Neural crest cell (in vitro differentiated cells): ENCODE data around the gene TIMP3. TPM values are rescaled to one million over a fixed set of nuclear protein-coding genes. Genes with fewer than 3 reads are reported as not detected.
"Not testable (repeated sequence)": the region's sequence is repeated elsewhere in the genome, so short reads cannot be mapped to it uniquely, and the experiment has no call there.

Experiments used
- DNase-seq: peaks from one replicate; pipeline ENCODE4 v3.0.0; 2021; ENCODE audit warnings: low read depth, mixed read lengths, low spot score
- H3K27ac Mint-ChIP-seq: one replicate; pipeline ENCODE4 v1.8.0; 2021; ENCODE audit warnings: mild to moderate bottlenecking, mixed read lengths; ENCODE audit not compliant: unreplicated experiment
- H3K27me3 Mint-ChIP-seq: 2 replicates; pipeline ENCODE4 v1.8.0; 2021; ENCODE audit warnings: low read depth, mild to moderate bottlenecking, mixed read lengths
- H3K36me3 Mint-ChIP-seq: 2 replicates; pipeline ENCODE4 v1.8.0; 2021; ENCODE audit warnings: low read depth, mild to moderate bottlenecking, mixed read lengths
- H3K4me1 Mint-ChIP-seq: 2 replicates; pipeline ENCODE4 v1.8.0; 2021; ENCODE audit warnings: mixed read lengths
- H3K4me3 Mint-ChIP-seq: one replicate; pipeline ENCODE4 v1.8.0; 2021; ENCODE audit warnings: mild to moderate bottlenecking, mixed read lengths
- H3K9me3 Mint-ChIP-seq: 2 replicates; pipeline ENCODE4 v1.8.0; 2021; ENCODE audit warnings: mixed read lengths
- long read RNA-seq: library from polyadenylated mRNA; unstranded; transcript quantifications from one replicate; pipeline ENCODE4 v2.0.0, GENCODE V29; 2020
- total RNA-seq: library from RNA; stranded (reverse); gene quantifications from 2 replicates; pipeline ENCODE4 v1.2.1, GENCODE V29; 2021
- TF ChIP-seq, protein P1 (sequence below): fragments of 200-600 bp; sonication (generic); conservative IDR thresholded peaks from 2 replicates; pipeline ENCODE4 v1.5.0; 2021; ENCODE audit warnings: antibody characterized with exemption, mild to moderate bottlenecking

TIMP3 gene
- 20.7 and 21.6 TPM in 2 replicates for total RNA-seq
- long read RNA-seq, partial matches to known transcripts = 0 of 11 reads
- long read RNA-seq, other reads (novel, unspliced or antisense) = 11 of 11 reads

DNA sequence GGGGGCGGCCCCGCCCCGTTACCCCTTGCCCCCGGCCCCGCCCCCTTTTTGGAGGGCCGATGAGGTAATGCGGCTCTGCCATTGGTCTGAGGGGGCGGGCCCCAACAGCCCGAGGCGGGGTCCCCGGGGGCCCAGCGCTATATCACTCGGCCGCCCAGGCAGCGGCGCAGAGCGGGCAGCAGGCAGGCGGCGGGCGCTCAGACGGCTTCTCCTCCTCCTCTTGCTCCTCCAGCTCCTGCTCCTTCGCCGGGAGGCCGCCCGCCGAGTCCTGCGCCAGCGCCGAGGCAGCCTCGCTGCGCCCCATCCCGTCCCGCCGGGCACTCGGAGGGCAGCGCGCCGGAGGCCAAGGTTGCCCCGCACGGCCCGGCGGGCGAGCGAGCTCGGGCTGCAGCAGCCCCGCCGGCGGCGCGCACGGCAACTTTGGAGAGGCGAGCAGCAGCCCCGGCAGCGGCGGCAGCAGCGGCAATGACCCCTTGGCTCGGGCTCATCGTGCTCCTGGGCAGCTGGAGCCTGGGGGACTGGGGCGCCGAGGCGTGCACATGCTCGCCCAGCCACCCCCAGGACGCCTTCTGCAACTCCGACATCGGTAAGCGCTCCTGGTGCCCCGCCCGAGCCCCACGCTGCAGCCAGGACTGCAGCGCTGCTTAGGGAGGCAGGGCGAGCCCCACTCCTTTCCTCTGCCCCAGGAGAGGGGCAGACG is at the start of gene TIMP3:
TIMP3 (plus strand) TSS at position 169 of the 700 bp plus-strand sequence; CDS start at position 466, 297 bp downstream.
- peak; percentile 67 for DNase-seq
- peaks cover 51% of the 10 kb centered on the region for H3K4me1 Mint-ChIP-seq
- no peaks in the 10 kb centered on the region for H3K9me3 Mint-ChIP-seq
- no peaks in the 10 kb centered on the region for H3K36me3 Mint-ChIP-seq
- H3K27ac Mint-ChIP-seq = no peak within 1 kb of the TSS
- peak within 1 kb of the TSS; percentile 94 for H3K4me3 Mint-ChIP-seq
- peaks cover 44% of the 10 kb centered on the region for H3K27me3 Mint-ChIP-seq
- TF ChIP-seq, protein P1, sequence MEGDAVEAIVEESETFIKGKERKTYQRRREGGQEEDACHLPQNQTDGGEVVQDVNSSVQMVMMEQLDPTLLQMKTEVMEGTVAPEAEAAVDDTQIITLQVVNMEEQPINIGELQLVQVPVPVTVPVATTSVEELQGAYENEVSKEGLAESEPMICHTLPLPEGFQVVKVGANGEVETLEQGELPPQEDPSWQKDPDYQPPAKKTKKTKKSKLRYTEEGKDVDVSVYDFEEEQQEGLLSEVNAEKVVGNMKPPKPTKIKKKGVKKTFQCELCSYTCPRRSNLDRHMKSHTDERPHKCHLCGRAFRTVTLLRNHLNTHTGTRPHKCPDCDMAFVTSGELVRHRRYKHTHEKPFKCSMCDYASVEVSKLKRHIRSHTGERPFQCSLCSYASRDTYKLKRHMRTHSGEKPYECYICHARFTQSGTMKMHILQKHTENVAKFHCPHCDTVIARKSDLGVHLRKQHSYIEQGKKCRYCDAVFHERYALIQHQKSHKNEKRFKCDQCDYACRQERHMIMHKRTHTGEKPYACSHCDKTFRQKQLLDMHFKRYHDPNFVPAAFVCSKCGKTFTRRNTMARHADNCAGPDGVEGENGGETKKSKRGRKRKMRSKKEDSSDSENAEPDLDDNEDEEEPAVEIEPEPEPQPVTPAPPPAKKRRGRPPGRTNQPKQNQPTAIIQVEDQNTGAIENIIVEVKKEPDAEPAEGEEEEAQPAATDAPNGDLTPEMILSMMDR = no peak

DNA sequence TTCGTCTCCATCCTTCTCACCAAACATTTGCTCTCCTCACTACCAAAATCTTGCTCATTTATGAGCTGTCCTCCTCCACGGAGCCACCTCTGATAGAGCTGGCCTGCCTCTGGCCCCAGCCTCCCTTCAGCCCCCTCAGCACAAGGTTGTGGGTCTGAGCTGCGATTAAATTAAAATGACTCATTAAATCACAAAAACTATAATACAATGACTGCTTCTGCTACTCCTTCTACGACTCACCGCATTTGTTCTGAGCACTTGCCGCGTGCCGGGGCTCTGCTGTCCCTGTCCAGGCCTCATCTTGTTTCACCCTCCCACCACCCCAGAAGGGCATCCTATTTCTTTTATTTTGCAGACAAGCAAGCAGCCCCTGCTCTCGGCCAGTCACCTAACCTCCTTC is 49.2 kb upstream of the TIMP3 start:
- H3K27ac Mint-ChIP-seq = no peak overlapping the region
- TF ChIP-seq, protein P1 = no peak
- H3K36me3 Mint-ChIP-seq = no peaks in the 10 kb centered on the region
- no peak for DNase-seq
- H3K9me3 Mint-ChIP-seq = peaks cover 2% of the 10 kb centered on the region
- H3K27me3 Mint-ChIP-seq = no peaks in the 10 kb centered on the region
- H3K4me1 Mint-ChIP-seq = peaks cover 34% of the 10 kb centered on the region
- no peak overlapping the region for H3K4me3 Mint-ChIP-seq

DNA sequence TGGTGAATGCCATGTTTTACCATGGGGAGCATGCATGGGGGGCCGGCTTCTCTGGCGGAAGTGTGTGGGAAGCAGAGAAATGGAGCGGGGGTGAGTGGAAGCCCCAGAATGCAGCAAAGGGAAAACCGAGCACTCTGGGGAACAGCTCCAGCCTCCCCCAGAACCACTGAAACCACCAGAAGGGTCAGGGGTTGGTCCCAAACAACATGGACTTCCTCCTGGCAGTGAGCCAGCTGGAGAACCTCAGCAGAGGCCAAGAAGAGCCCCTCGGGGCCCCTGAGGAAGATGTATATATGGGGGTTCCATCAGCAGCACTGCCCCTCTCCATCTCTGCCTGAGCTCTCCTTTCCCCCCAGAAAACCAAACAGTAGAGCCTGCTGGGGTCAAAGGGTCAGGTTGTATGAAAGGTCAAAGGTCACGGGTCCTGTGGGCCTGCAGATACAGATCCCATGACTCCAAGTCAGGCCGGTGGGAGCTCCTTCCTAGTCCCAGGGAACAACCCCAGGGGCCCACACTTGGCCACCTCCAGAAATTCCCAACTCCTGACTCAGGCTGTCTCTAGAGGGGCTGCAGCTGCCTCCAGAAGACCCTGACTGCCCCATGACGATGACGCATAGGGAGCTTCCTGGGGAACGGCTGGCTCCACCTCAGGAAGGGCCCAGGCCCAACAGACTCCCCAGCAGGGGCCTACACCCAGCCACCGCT is 48.5 kb upstream of the TIMP3 start:
- H3K27ac Mint-ChIP-seq = no peak overlapping the region
- TF ChIP-seq, protein P1 = no peak
- no peaks in the 10 kb centered on the region for H3K36me3 Mint-ChIP-seq
- no peaks in the 10 kb centered on the region for H3K27me3 Mint-ChIP-seq
- H3K4me3 Mint-ChIP-seq = no peak overlapping the region
- DNase-seq = no peak
- peaks cover 6% of the 10 kb centered on the region for H3K9me3 Mint-ChIP-seq
- peaks cover 34% of the 10 kb centered on the region for H3K4me1 Mint-ChIP-seq

DNA sequence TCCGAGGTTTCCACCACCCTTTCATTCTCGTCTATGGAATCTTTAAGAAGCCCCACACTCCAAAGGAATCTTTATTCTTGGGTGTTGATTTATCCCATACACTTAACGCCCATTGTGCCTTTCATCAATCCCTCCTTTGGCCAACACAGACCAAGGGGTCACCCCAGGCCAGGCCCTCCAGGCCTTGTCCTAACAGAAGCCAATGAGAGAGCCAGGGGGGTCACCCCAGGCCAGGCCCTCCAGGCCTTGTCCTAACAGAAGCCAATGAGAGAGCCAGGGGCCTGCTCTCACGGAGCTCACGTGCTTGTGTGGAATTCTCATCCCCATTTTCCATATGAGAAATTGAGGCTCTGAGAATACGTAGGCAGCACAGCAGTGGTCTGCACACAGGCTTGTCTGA is 47.9 kb upstream of the TIMP3 start:
- no peaks in the 10 kb centered on the region for H3K27me3 Mint-ChIP-seq
- no peak overlapping the region for H3K27ac Mint-ChIP-seq
- no peak for DNase-seq
- peaks cover 10% of the 10 kb centered on the region for H3K9me3 Mint-ChIP-seq
- no peaks in the 10 kb centered on the region for H3K36me3 Mint-ChIP-seq
- TF ChIP-seq, protein P1 = no peak
- H3K4me1 Mint-ChIP-seq = peaks cover 34% of the 10 kb centered on the region
- no peak overlapping the region for H3K4me3 Mint-ChIP-seq

DNA sequence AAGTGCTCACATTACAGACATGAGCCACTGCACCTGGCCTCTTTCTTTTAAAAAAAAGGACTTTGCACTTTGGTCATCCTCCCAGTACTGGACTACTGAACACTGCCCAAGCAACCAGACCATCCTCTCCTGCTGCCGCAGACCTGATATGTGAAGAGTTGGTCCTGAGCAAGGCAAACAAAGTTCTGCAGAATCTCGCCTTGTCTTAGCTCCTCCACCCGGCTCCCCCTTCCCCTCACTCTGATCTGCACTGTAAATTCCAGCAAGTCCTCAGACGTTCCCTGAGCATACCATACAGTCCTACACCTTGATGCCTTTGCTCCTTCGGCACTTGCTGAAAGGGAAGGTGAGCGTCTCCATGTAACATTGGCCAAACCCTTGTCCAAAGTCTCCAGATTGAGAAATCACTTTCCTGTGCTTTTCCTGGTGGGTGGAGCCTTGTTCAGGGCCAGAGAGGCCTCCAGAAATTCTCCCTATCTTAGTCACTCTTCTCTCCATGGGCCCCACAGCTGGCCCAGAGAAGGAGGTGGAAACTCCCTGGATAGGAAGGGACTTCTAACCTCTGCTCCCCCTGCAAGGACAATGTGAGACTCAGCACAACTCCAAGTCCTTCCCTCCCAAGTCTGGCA is 47.0 kb upstream of the TIMP3 start:
- peaks cover 10% of the 10 kb centered on the region for H3K9me3 Mint-ChIP-seq
- H3K36me3 Mint-ChIP-seq = no peaks in the 10 kb centered on the region
- DNase-seq = no peak
- TF ChIP-seq, protein P1 = no peak
- H3K4me3 Mint-ChIP-seq = no peak overlapping the region
- H3K4me1 Mint-ChIP-seq = peaks cover 34% of the 10 kb centered on the region
- no peaks in the 10 kb centered on the region for H3K27me3 Mint-ChIP-seq
- H3K27ac Mint-ChIP-seq = no peak overlapping the region

DNA sequence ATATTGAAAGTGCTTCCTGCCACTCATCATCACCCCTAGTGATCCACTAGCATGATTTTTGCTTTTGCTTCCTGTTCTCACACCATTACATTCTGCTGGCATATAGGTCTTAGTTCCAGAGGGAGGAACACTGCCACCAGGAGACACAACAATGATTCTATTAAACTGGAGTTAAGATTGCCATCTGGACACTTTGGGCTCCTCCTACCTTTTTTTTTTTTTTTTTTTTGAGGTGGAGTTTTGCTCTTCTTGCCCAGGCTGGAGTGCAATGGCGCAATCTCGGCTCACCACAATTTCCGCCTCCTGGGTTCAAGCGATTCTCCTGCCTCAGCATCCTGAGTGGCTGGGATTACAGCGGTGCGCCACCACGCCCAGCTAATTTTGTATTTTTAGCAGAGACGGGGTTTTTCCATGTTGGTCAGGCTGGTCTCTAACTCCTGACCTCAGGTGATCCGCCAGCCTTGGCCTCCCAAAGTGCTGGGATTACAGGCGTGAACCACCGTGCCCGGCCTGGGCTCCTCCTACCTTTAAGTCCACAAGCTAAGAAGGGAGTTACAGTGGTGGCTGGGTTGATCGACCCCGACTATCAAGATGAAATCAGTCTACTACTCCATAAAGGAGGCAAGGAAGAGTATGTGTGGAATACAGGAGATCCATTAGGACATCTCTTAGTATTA is 44.3 kb upstream of the TIMP3 start:
- peaks cover 10% of the 10 kb centered on the region for H3K9me3 Mint-ChIP-seq
- H3K27ac Mint-ChIP-seq = peak overlapping the region; percentile 85
- H3K4me1 Mint-ChIP-seq = peaks cover 40% of the 10 kb centered on the region
- not testable (repeated sequence) for H3K4me3 Mint-ChIP-seq, DNase-seq, H3K27me3 Mint-ChIP-seq, H3K36me3 Mint-ChIP-seq
